Liver (tissue), 9 donors: ENCODE results near the gene DUSP23. TPM values are rescaled to one million over a fixed set of nuclear protein-coding genes. Genes with fewer than 3 reads are reported as not detected.

Source experiments
- DNase-seq: peaks from one replicate; pipeline ENCODE4 v3.0.0-alpha.2; 2017; ENCODE audit warnings: low spot score
- H3K27ac ChIP-seq, 2 donors: one replicate each; pipeline ENCODE4 v1.7.0; 2013; ENCODE audit warnings: inconsistent platforms in 2 of 2, low read length in 2 of 2, control low read depth in 1 of 2, low read depth in 1 of 2, mild to moderate bottlenecking in 1 of 2
- H3K27me3 ChIP-seq, 4 donors: one replicate each; pipeline versions ENCODE4 v1.6.1 to v1.7.0; 2013; ENCODE audit warnings: low read length in 3 of 4, inconsistent platforms in 1 of 4, mild to moderate bottlenecking in 1 of 4, moderate library complexity in 1 of 4; ENCODE audit not compliant: control insufficient read depth in 4 of 4, insufficient read depth in 4 of 4
- H3K36me3 ChIP-seq, 4 donors: one replicate each; pipeline versions ENCODE4 v1.6.1 to v1.7.0; 2013; ENCODE audit warnings: low read length in 3 of 4, mild to moderate bottlenecking in 3 of 4, low read depth in 1 of 4, moderate library complexity in 1 of 4; ENCODE audit not compliant: control insufficient read depth in 4 of 4, insufficient read depth in 3 of 4
- H3K4me1 ChIP-seq, 4 donors: one replicate each; pipeline versions ENCODE4 v1.6.1 to v1.7.0; 2013; ENCODE audit warnings: low read length in 3 of 4, mild to moderate bottlenecking in 3 of 4, moderate library complexity in 1 of 4; ENCODE audit not compliant: control insufficient read depth in 4 of 4, insufficient read depth in 4 of 4
- H3K4me3 ChIP-seq, 3 donors: one replicate each; pipeline versions ENCODE4 v1.6.1 to v1.7.0; 2013; ENCODE audit warnings: low read length in 3 of 3, control low read depth in 1 of 3, low read depth in 1 of 3, mild to moderate bottlenecking in 1 of 3
- H3K9ac ChIP-seq, 2 donors: one replicate each; pipeline ENCODE4 v1.7.0; 2013; ENCODE audit warnings: low read length in 2 of 2, mild to moderate bottlenecking in 2 of 2, moderate library complexity in 2 of 2, control low read depth in 1 of 2, low read depth in 1 of 2
- H3K9me3 ChIP-seq, 4 donors: one replicate each; pipeline versions ENCODE4 v1.6.1 to v1.7.0; 2013; ENCODE audit warnings: low read length in 3 of 4; ENCODE audit not compliant: control insufficient read depth in 4 of 4
- GABPA ChIP-seq, 2 donors: IDR thresholded peaks in 1 of 2; conservative IDR thresholded peaks in 1 of 2; 2 replicates each; pipeline ENCODE4 v1.6.1; 2016; ENCODE audit warnings: antibody characterized with exemption in 2 of 2, mild to moderate bottlenecking in 1 of 2, moderate library complexity in 1 of 2
- JUND ChIP-seq, 2 donors: IDR thresholded peaks; 2 replicates each; pipeline ENCODE4 v1.6.1; 2016; ENCODE audit warnings: antibody characterized with exemption in 2 of 2
- RXRA ChIP-seq, 2 donors: IDR thresholded peaks; 2 replicates each; pipeline ENCODE4 v1.6.1; 2017 to 2018; ENCODE audit warnings: antibody characterized with exemption in 2 of 2, mild to moderate bottlenecking in 1 of 2
- SP1 ChIP-seq: IDR thresholded peaks from 2 replicates; pipeline ENCODE4 v1.6.1; 2018; ENCODE audit warnings: antibody characterized with exemption, mild to moderate bottlenecking
- TAF1 ChIP-seq: conservative IDR thresholded peaks from 2 replicates; pipeline ENCODE4 v1.6.1; 2016; ENCODE audit warnings: antibody characterized with exemption, mild to moderate bottlenecking
- WGBS: extraction: QIAGEN DNeasy Blood & Tissue Kit; methylation state at CpG from one replicate; pipeline ENCODE4 v1.1.7; 2013; 5-methylcytosine and 5-hydroxymethylcytosine counted together
- polyA plus RNA-seq, 2 donors: library from polyadenylated mRNA; stranded (reverse) in 1 of 2; unstranded in 1 of 2; fragments of 200-250 nt in 1 of 2; fragments of >200 nt in 1 of 2; fragmentation: Nextera tagmentation in 1 of 2; extraction: Ambion mirVana in 1 of 2; gene quantifications; one replicate each; pipeline versions ENCODE4 v1.2.1 to v1.2.3, GENCODE V29; 2013 to 2015
- total RNA-seq, 2 donors: library from RNA; depleted of rRNA; stranded (reverse); fragments of >200 nt; gene quantifications; one replicate each; pipeline ENCODE4 v1.2.3, GENCODE V29; 2014
- TF ChIP-seq, protein P1 (sequence below): IDR thresholded peaks from 2 replicates; pipeline ENCODE4 v1.6.1; 2016; ENCODE audit warnings: antibody characterized with exemption
- TF ChIP-seq, protein P2 (sequence below): IDR thresholded peaks from 2 replicates; pipeline ENCODE4 v1.6.1; 2016; ENCODE audit warnings: antibody characterized with exemption
- donor health status: healthy.
- donor health status: healthy.
- donor health status: healthy.
- donor health status: healthy.
- donor health status: healthy.

Gene DUSP23
- total and polyA plus RNA-seq, 4 donors: 26.6 to 192 (median 113) TPM

DNA sequence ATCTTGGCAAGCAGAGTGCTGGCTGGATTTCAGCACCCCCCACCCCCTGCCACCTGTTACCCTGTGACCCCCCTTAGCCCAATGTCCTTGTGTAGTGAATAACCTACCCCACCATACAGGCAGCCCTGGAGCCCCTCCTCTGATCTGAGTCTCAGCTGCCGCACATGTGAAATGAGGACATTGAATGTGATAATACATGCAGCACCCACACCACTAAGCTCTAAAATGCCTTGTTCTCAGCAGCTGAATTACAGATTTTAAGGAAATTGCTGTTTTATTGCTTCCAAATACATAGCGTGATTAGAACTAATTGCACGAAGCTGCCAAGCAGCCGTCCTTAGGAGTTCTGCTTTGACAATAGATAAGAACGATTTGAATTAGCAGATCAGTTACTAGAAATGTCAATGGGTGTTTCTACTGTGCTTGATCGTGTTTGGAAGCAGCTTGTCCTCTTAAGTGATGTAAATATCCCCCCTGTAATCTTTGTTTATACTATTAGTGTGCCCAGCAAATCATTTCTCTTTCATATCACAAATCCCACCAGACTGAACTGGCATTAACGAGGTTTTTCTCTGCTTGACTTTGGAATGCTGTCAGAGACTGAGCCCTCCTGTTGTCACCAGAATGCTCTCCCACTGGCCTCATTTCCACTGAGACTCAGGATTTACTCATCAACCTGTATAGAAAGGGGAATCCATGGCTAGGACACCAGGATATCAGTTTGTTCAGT is 50.8 kb downstream of the DUSP23 start:
- no peak for TF ChIP-seq JUND (IDR thresholded peaks at IDR 0.05)
- no peak for TF ChIP-seq GABPA (IDR thresholded peaks at IDR 0.05 in 1 of 2, conservative IDR thresholded peaks at IDR 0.05 in 1 of 2)
- no peak for TF ChIP-seq RXRA (IDR thresholded peaks at IDR 0.05)
- no peak for TF ChIP-seq TAF1
- no peak for TF ChIP-seq SP1
- TF ChIP-seq, protein P1, sequence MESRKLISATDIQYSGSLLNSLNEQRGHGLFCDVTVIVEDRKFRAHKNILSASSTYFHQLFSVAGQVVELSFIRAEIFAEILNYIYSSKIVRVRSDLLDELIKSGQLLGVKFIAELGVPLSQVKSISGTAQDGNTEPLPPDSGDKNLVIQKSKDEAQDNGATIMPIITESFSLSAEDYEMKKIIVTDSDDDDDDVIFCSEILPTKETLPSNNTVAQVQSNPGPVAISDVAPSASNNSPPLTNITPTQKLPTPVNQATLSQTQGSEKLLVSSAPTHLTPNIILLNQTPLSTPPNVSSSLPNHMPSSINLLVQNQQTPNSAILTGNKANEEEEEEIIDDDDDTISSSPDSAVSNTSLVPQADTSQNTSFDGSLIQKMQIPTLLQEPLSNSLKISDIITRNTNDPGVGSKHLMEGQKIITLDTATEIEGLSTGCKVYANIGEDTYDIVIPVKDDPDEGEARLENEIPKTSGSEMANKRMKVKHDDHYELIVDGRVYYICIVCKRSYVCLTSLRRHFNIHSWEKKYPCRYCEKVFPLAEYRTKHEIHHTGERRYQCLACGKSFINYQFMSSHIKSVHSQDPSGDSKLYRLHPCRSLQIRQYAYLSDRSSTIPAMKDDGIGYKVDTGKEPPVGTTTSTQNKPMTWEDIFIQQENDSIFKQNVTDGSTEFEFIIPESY: no peak
- TF ChIP-seq, protein P2, sequence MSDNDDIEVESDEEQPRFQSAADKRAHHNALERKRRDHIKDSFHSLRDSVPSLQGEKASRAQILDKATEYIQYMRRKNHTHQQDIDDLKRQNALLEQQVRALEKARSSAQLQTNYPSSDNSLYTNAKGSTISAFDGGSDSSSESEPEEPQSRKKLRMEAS: no peak
- DNase-seq: no peak
- Histone ChIP-seq H3K9ac (no peak overlapping the region), H3K9me3 (no peaks in the 10 kb centered on the region), H3K4me3 (no peak overlapping the region), H3K36me3 (no peaks in the 10 kb centered on the region), H3K27me3 (no peaks in the 10 kb centered on the region), H3K4me1 (no peaks in the 10 kb centered on the region), H3K27ac (no peak overlapping the region)
- 58% methylated on average over 7 of the region's 7 CpGs for WGBS

Other genes with a start within 250 kb of the DUSP23 start
- gene OR10J5, start 245.0 kb upstream of the DUSP23 start, total RNA-seq: 1 to 10 TPM in 1 of 2 donors, not detected in 1; 5.7 TPM
- gene OR10J5, start 245.0 kb upstream of the DUSP23 start, polyA plus RNA-seq: under 1 TPM in 1 of 2 donors, not detected in 1; 0.46 TPM
- 1,000 to 10,000 TPM in 1 of 2 donors, 100 to 1,000 TPM in 1; 162 to 1,740 TPM for gene APCS, start 193.1 kb upstream of the DUSP23 start, total RNA-seq
- 1,000 to 10,000 TPM; 2,014 to 5,859 TPM for gene APCS, start 193.1 kb upstream of the DUSP23 start, polyA plus RNA-seq
- gene CRP, start 66.4 kb upstream of the DUSP23 start, total RNA-seq: 1,000 to 10,000 TPM in 1 of 2 donors, 100 to 1,000 TPM in 1; 103 to 4,637 TPM
- over 10,000 TPM in 1 of 2 donors, 1,000 to 10,000 TPM in 1; 4,292 to 13,117 TPM for gene CRP, start 66.4 kb upstream of the DUSP23 start, polyA plus RNA-seq
- 1 to 10 TPM in 1 of 2 donors, under 1 TPM in 1; 0.09 to 2.7 TPM for gene FCRL6, start 21.4 kb downstream of the DUSP23 start, total RNA-seq
- 1 to 10 TPM in 1 of 2 donors, under 1 TPM in 1; 0.40 to 1.0 TPM for gene FCRL6, start 21.4 kb downstream of the DUSP23 start, polyA plus RNA-seq
- 1 to 10 TPM in 1 of 2 donors, under 1 TPM in 1; 0.28 to 1.2 TPM for gene SLAMF8, start 45.9 kb downstream of the DUSP23 start, total RNA-seq
- gene SLAMF8, start 45.9 kb downstream of the DUSP23 start, polyA plus RNA-seq: 1 to 10 TPM; 1.1 to 1.6 TPM
- gene VSIG8, start 81.7 kb downstream of the DUSP23 start, total RNA-seq: under 1 TPM in 1 of 2 donors, not detected in 1; 0.08 TPM
- gene VSIG8, start 81.7 kb downstream of the DUSP23 start, polyA plus RNA-seq: not detected
- gene CFAP45, start 119.2 kb downstream of the DUSP23 start, total RNA-seq: not detected
- under 1 TPM; 0.03 to 0.24 TPM for gene CFAP45, start 119.2 kb downstream of the DUSP23 start, polyA plus RNA-seq
- 10 to 100 TPM; 46.4 to 81.8 TPM for gene TAGLN2, start 144.5 kb downstream of the DUSP23 start, total RNA-seq
- gene TAGLN2, start 144.5 kb downstream of the DUSP23 start, polyA plus RNA-seq: 100 to 1,000 TPM in 1 of 2 donors, 10 to 100 TPM in 1; 77.8 to 113 TPM
- gene IGSF9, start 164.7 kb downstream of the DUSP23 start, total RNA-seq: 10 to 100 TPM in 1 of 2 donors, under 1 TPM in 1; 0.14 to 18.2 TPM
- gene IGSF9, start 164.7 kb downstream of the DUSP23 start, polyA plus RNA-seq: 10 to 100 TPM; 14.0 to 21.3 TPM
- gene SLAMF9, start 173.3 kb downstream of the DUSP23 start, total RNA-seq: under 1 TPM in 1 of 2 donors, not detected in 1; 0.25 TPM
- under 1 TPM; 0.64 to 0.68 TPM for gene SLAMF9, start 173.3 kb downstream of the DUSP23 start, polyA plus RNA-seq